HepG2 (cell line): Measurements from ENCODE around the gene MAGI1.

ENCODE experiments used
- CTCF ChIP-seq: sonication (generic); formaldehyde crosslinking; IDR thresholded peaks from 2 replicates; pipeline ENCODE4 v1.5.0; 2020; ENCODE audit warnings: mild to moderate bottlenecking, missing genetic modification reagents, moderate library complexity
- EED ChIP-seq: sonication (generic); formaldehyde crosslinking; IDR thresholded peaks from 2 replicates; pipeline ENCODE4 v1.5.0; 2020; ENCODE audit warnings: mild to moderate bottlenecking, missing genetic modification reagents
- EZH2 ChIP-seq: conservative IDR thresholded peaks from 2 replicates; pipeline ENCODE4 v1.6.1; 2012; ENCODE audit warnings: mild to moderate bottlenecking, low read depth, low read length, moderate library complexity
- HNRNPH1 ChIP-seq: fragments of 200-400 bp; formaldehyde crosslinking; optimal IDR thresholded peaks from 2 replicates; pipeline ENCODE3; 2017; ENCODE audit warnings: mild to moderate bottlenecking, low read depth, low read length
- NCOA5 ChIP-seq: sonication (generic); formaldehyde crosslinking; IDR thresholded peaks from 2 replicates; pipeline ENCODE4 v1.4.0; 2020; ENCODE audit warnings: missing genetic modification reagents
- REPIN1 ChIP-seq: sonication (generic); formaldehyde crosslinking; IDR thresholded peaks from 2 replicates; pipeline ENCODE4 v1.8.0; 2022; ENCODE audit warnings: missing genetic modification reagents, low read depth, mild to moderate bottlenecking, borderline replicate concordance
- REST ChIP-seq, 2 experiments: IDR thresholded peaks; 2 replicates each; pipeline ENCODE4 v1.6.1; 2011 to 2012; ENCODE audit warnings: low read length in 2 of 2, borderline replicate concordance in 1 of 2, low read depth in 1 of 2, mild to moderate bottlenecking in 1 of 2, moderate library complexity in 1 of 2
- SP1 ChIP-seq, 2 experiments: fragments of 450-650 bp in 1 of 2; sonication (generic) in 1 of 2; formaldehyde crosslinking in 1 of 2; IDR thresholded peaks; 2 replicates each; pipeline versions ENCODE4 v1.4.0 to v1.6.1; 2016 to 2020; ENCODE audit warnings: missing genetic modification reagents in 1 of 2
- TIGD3 ChIP-seq: sonication (generic); formaldehyde crosslinking; IDR thresholded peaks from 2 replicates; pipeline ENCODE4 v1.5.1; 2020; ENCODE audit warnings: mild to moderate bottlenecking, missing genetic modification reagents, borderline replicate concordance
- ZHX2 ChIP-seq, 2 experiments: sonication (generic) in 1 of 2; formaldehyde crosslinking in 1 of 2; IDR thresholded peaks; 2 replicates each; pipeline versions ENCODE4 v1.6.1 to v1.9.0; 2014 to 2022; ENCODE audit warnings: antibody characterized with exemption in 1 of 2, borderline replicate concordance in 1 of 2, inconsistent platforms in 1 of 2, low read depth in 1 of 2, missing genetic modification reagents in 1 of 2
- ZNF441 ChIP-seq: sonication (generic); formaldehyde crosslinking; IDR thresholded peaks from 2 replicates; pipeline ENCODE4 v1.7.0; 2021; ENCODE audit warnings: missing genetic modification reagents, borderline replicate concordance
- ZNF557 ChIP-seq: sonication (generic); formaldehyde crosslinking; IDR thresholded peaks from 2 replicates; pipeline ENCODE4 v1.4.0; 2020; ENCODE audit warnings: missing genetic modification reagents

- TF ChIP-seq REPIN1 (CRISPR knock-in tag) (no peak), ZNF441 (CRISPR knock-in tag) (no peak), CTCF (CRISPR knock-in tag) (no peak), HNRNPH1 (no peak), SP1 (IDR thresholded peaks at IDR 0.05) (no peak), SP1 (CRISPR knock-in tag; IDR thresholded peaks at IDR 0.05) (no peak), TIGD3 (CRISPR knock-in tag) (no peak), NCOA5 (CRISPR knock-in tag) (no peak), EZH2 (no peak), ZHX2 (IDR thresholded peaks at IDR 0.05; ENCODE audit: low read depth) (no peak), ZHX2 (CRISPR knock-in tag; IDR thresholded peaks at IDR 0.05; ENCODE audit: borderline replicate concordance) (no peak), EED (CRISPR knock-in tag) (no peak), REST (IDR thresholded peaks at IDR 0.05; ENCODE audit: borderline replicate concordance in 1 of 2, low read depth in 1 of 2, low read length in 2 of 2) (no peak), ZNF557 (CRISPR knock-in tag) (no peak)
Observed at GRCh38 chr3:65485826-65486469, 552.8 kb downstream of the MAGI1 start.
